ENCODE results near the gene CCDC73. TPM values are rescaled to one million over a fixed set of nuclear protein-coding genes. Genes with fewer than 3 reads are reported as not detected.
"Not testable (repeated sequence)": the region's sequence is repeated elsewhere in the genome, so short reads cannot be mapped to it uniquely, and the experiment has no call there.

Gene CCDC73
- total RNA-seq, 1 donor: not detected

- no peak overlapping the region for H2AFZ ChIP-seq (ENCODE audit: low read length)
- H3K79me2 ChIP-seq (ENCODE audit: insufficient read depth, low read length): no peaks in the 10 kb centered on the region
- H3K27ac ChIP-seq (ENCODE audit: low read depth, low read length): no peak overlapping the region
- no peak overlapping the region for H3K4me3 ChIP-seq (ENCODE audit: insufficient read depth, low read length)
- H3K9me3 ChIP-seq (ENCODE audit: low read depth, low read length): no peaks in the 10 kb centered on the region
- no peaks in the 10 kb centered on the region for H4K20me1 ChIP-seq (ENCODE audit: insufficient read depth, low read length)
- no peak overlapping the region for H3K4me2 ChIP-seq (ENCODE audit: insufficient read depth, low read length)
- no peaks in the 10 kb centered on the region for H3K36me3 ChIP-seq (ENCODE audit: insufficient read depth, low read length)
- no peak for DNase-seq (ENCODE audit: insufficient read length, low spot score, missing footprints)
- TF ChIP-seq CTCF (IDR thresholded peaks at IDR 0.05; ENCODE audit: extremely low read depth, low read depth, low read length): no peak
- H3K27me3 ChIP-seq (ENCODE audit: insufficient read depth, low read length): no peaks in the 10 kb centered on the region
- H3K4me1 ChIP-seq (ENCODE audit: insufficient read depth, low read length): no peaks in the 10 kb centered on the region
These were observed 20.4 kb downstream of the CCDC73 start for GRCh38 chr11:32774081-32774480.

- no peak for TF ChIP-seq CTCF (IDR thresholded peaks at IDR 0.05; ENCODE audit: extremely low read depth, low read depth, low read length)
- Histone ChIP-seq H3K36me3 (ENCODE audit: insufficient read depth, low read length) (no peaks in the 10 kb centered on the region), H3K27me3 (ENCODE audit: insufficient read depth, low read length) (no peaks in the 10 kb centered on the region), H3K27ac (ENCODE audit: low read depth, low read length) (no peak overlapping the region), H3K79me2 (ENCODE audit: insufficient read depth, low read length) (no peaks in the 10 kb centered on the region), H3K4me2 (ENCODE audit: insufficient read depth, low read length) (no peak overlapping the region), H3K9me3 (ENCODE audit: low read depth, low read length) (no peaks in the 10 kb centered on the region), H4K20me1 (ENCODE audit: insufficient read depth, low read length) (no peaks in the 10 kb centered on the region), H2AFZ (ENCODE audit: low read length) (no peak overlapping the region), H3K4me1 (ENCODE audit: insufficient read depth, low read length) (no peaks in the 10 kb centered on the region), H3K4me3 (ENCODE audit: insufficient read depth, low read length) (no peak overlapping the region)
- no peak for DNase-seq (ENCODE audit: insufficient read length, low spot score, missing footprints)
These were observed 21.7 kb downstream of the CCDC73 start for GRCh38 chr11:32772731-32773130.

GRCh38 chr11:32761774-32762173 is 32.7 kb downstream of the CCDC73 start:
- not testable (repeated sequence) for H3K4me2 ChIP-seq (ENCODE audit: insufficient read depth, low read length); H3K27me3 ChIP-seq (ENCODE audit: insufficient read depth, low read length); DNase-seq (ENCODE audit: insufficient read length, low spot score, missing footprints); H3K4me1 ChIP-seq (ENCODE audit: insufficient read depth, low read length); H3K9me3 ChIP-seq (ENCODE audit: low read depth, low read length); H3K79me2 ChIP-seq (ENCODE audit: insufficient read depth, low read length); H3K4me3 ChIP-seq (ENCODE audit: insufficient read depth, low read length); H2AFZ ChIP-seq (ENCODE audit: low read length); H4K20me1 ChIP-seq (ENCODE audit: insufficient read depth, low read length); H3K36me3 ChIP-seq (ENCODE audit: insufficient read depth, low read length); H3K27ac ChIP-seq (ENCODE audit: low read depth, low read length)

- DNase-seq (ENCODE audit: insufficient read length, low spot score, missing footprints): no peak
- Histone ChIP-seq H3K27ac (ENCODE audit: low read depth, low read length) (no peak overlapping the region), H3K4me1 (ENCODE audit: insufficient read depth, low read length) (no peaks in the 10 kb centered on the region), H3K4me3 (ENCODE audit: insufficient read depth, low read length) (no peak overlapping the region), H3K9me3 (ENCODE audit: low read depth, low read length) (no peaks in the 10 kb centered on the region), H3K27me3 (ENCODE audit: insufficient read depth, low read length) (no peaks in the 10 kb centered on the region), H2AFZ (ENCODE audit: low read length) (no peak overlapping the region), H3K36me3 (ENCODE audit: insufficient read depth, low read length) (no peaks in the 10 kb centered on the region), H3K4me2 (ENCODE audit: insufficient read depth, low read length) (no peak overlapping the region), H3K79me2 (ENCODE audit: insufficient read depth, low read length) (no peaks in the 10 kb centered on the region), H4K20me1 (ENCODE audit: insufficient read depth, low read length) (no peaks in the 10 kb centered on the region)
- TF ChIP-seq CTCF (IDR thresholded peaks at IDR 0.05; ENCODE audit: extremely low read depth, low read depth, low read length): no peak
These were observed 36.2 kb downstream of the CCDC73 start for GRCh38 chr11:32758291-32758690.

GRCh38 chr11:32753181-32753580 is 41.3 kb downstream of the CCDC73 start:
- not testable (repeated sequence) for H3K4me2 ChIP-seq (ENCODE audit: insufficient read depth, low read length); H3K27ac ChIP-seq (ENCODE audit: low read depth, low read length); H3K4me3 ChIP-seq (ENCODE audit: insufficient read depth, low read length); H3K27me3 ChIP-seq (ENCODE audit: insufficient read depth, low read length); H3K9me3 ChIP-seq (ENCODE audit: low read depth, low read length); H3K4me1 ChIP-seq (ENCODE audit: insufficient read depth, low read length); H4K20me1 ChIP-seq (ENCODE audit: insufficient read depth, low read length); H3K79me2 ChIP-seq (ENCODE audit: insufficient read depth, low read length); DNase-seq (ENCODE audit: insufficient read length, low spot score, missing footprints); H3K36me3 ChIP-seq (ENCODE audit: insufficient read depth, low read length); H2AFZ ChIP-seq (ENCODE audit: low read length)
